Suprapubic skin (tissue), 4 donors: ENCODE results near the gene UNC119B.

Experiments
- POLR2A ChIP-seq, 2 donors: fragments of 450-650 bp; IDR thresholded peaks; one replicate each; pipeline ENCODE4 v1.6.1; 2017; ENCODE audit warnings: antibody characterized with exemption in 2 of 2, mild to moderate bottlenecking in 2 of 2, moderate library complexity in 2 of 2
- POLR2AphosphoS5 ChIP-seq, 3 donors: sonication (generic); formaldehyde crosslinking; IDR thresholded peaks; one replicate each; pipeline ENCODE4 v1.6.1; 2017; ENCODE audit warnings: antibody characterized with exemption in 3 of 3

DNA sequence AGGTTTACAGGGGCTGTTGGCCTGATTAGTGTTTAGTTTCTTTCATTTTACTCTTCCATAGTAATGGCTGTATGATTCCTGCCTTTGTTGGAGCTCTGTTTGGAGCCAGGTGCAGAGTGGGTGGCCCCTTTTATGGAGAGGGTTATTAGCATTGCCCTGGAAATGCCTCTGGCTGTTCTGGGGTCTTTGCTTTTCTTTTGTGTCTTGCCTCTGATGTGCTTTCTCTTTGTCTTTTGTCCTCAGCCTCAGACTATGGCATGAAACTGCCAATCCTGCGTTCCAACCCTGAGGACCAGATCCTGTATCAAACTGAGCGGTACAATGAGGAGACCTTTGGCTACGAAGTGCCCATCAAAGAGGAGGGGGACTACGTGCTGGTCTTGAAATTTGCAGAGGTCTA lies 16.4 kb upstream of the UNC119B start:
- TF ChIP-seq POLR2A (IDR thresholded peaks at IDR 0.05): no peak
- TF ChIP-seq POLR2AphosphoS5 (IDR thresholded peaks at IDR 0.05): no peak
